GM19468 (cell line): ENCODE results near the gene KLRG1.
A peak's percentile ranks its signal among the peaks of the same experiment; 100 is the strongest.

Source experiments
- ATAC-seq: cut with Tn5 transposase; IDR thresholded peaks from one replicate; pipeline ENCODE4 v1.9.1; 2021; ENCODE audit warnings: mild to moderate bottlenecking, moderate library complexity, moderate number of reproducible peaks; ENCODE audit not compliant: unreplicated experiment; ENCODE audit errors: extremely low read depth

Gene KLRG1

GRCh38 chr12:8989413-8989812, at the start of gene KLRG1:
KLRG1 (plus strand) TSS chr12:8989546; CDS start chr12:8989636, 90 bp downstream.
- ATAC-seq = no peak

- ATAC-seq = no peak
Observed at GRCh38 chr12:8941691-8942478, 47.5 kb upstream of the KLRG1 start.

GRCh38 chr12:8943565-8944186, 45.7 kb upstream of the KLRG1 start:
- no peak for ATAC-seq

- no peak for ATAC-seq
Observed at GRCh38 chr12:8946733-8947132, 42.6 kb upstream of the KLRG1 start.

GRCh38 chr12:8947737-8948136, 41.6 kb upstream of the KLRG1 start:
- no peak for ATAC-seq

GRCh38 chr12:8948701-8949341, 40.5 kb upstream of the KLRG1 start:
- no peak for ATAC-seq

GRCh38 chr12:8949342-8950220, 39.8 kb upstream of the KLRG1 start, which contains the start of gene M6PR:
M6PR (minus strand) TSS chr12:8949645; CDS start chr12:8946404, 3,241 bp downstream.
- peak; percentile 75 for ATAC-seq

GRCh38 chr12:8950221-8950527, 39.2 kb upstream of the KLRG1 start:
- ATAC-seq = no peak

- ATAC-seq = no peak
Observed at GRCh38 chr12:8950702-8951478, 38.5 kb upstream of the KLRG1 start.

GRCh38 chr12:8951744-8952143, 37.6 kb upstream of the KLRG1 start:
- no peak for ATAC-seq

GRCh38 chr12:8953773-8954402, 35.5 kb upstream of the KLRG1 start:
- no peak for ATAC-seq

GRCh38 chr12:8956073-8956472, 33.3 kb upstream of the KLRG1 start:
- no peak for ATAC-seq

- ATAC-seq = no peak
Observed at GRCh38 chr12:8956772-8957171, 32.6 kb upstream of the KLRG1 start.

- no peak for ATAC-seq
Observed at GRCh38 chr12:8957561-8957960, 31.8 kb upstream of the KLRG1 start.

GRCh38 chr12:8958066-8958465, 31.3 kb upstream of the KLRG1 start:
- ATAC-seq = no peak

GRCh38 chr12:8960176-8960575, 29.2 kb upstream of the KLRG1 start:
- ATAC-seq = no peak

- no peak for ATAC-seq
Observed at GRCh38 chr12:8968761-8969160, 20.6 kb upstream of the KLRG1 start.

GRCh38 chr12:8969861-8970411, 19.4 kb upstream of the KLRG1 start:
- ATAC-seq = no peak

- no peak for ATAC-seq
Observed at GRCh38 chr12:8970432-8970831, 18.9 kb upstream of the KLRG1 start.
